ENCODE measurements around the gene SLCO2A1. TPM values are rescaled to one million over a fixed set of nuclear protein-coding genes. Genes with fewer than 3 reads are reported as not detected.

Gene SLCO2A1
- total and polyA plus RNA-seq, 2 donors (not counting 1 experiment from before 2014, with no cell fraction given): not detected

DNA sequence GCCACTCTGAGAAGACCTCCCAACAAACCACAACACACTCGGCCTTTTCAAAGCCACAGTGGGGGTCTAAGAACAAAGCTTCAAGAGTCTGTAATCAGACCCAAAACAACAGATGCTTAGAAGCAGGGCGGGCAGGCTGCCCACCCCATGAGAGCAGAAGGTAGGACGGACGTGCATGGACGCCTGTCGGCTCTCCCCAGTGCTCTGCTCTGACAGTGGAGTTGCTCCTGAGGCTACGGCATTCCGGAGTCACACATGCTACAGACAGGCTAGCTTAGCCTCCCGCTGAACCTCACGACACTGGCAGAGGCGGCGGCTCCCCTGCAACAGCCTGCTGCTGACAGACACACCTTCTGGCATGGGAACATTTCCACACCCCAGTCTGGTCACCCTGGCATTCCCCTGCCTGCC lies 33.5 kb downstream of the SLCO2A1 start:
- Histone ChIP-seq H3K9ac (ENCODE audit: low read length) (no peak overlapping the region), H3K4me2 (replicated peaks; ENCODE audit: low read depth, low read length, poor library complexity, severe bottlenecking) (no peak overlapping the region), H3K4me3 (ENCODE audit: control extremely low read depth in 1 of 5, extremely low read depth in 1 of 5, insufficient read depth in 1 of 5, low read depth in 2 of 5, low read length in 4 of 5) (no peak overlapping the region), H3K27ac (ENCODE audit: low read length in 2 of 2) (no peak overlapping the region), H3K9me3 (ENCODE audit: control extremely low read depth in 1 of 3, control insufficient read depth in 2 of 3, insufficient read depth in 1 of 3, low read length in 2 of 3) (peaks cover 0 to 2% (median 0%) of the 10 kb centered on the region in 3 donors), H3K36me3 (replicated peaks in 1 of 2; ENCODE audit: control extremely low read depth in 1 of 2, control insufficient read depth in 1 of 2, extremely low read depth in 1 of 2, insufficient read depth in 2 of 2, low read length in 1 of 2) (no peaks in the 10 kb centered on the region), H3K79me2 (ENCODE audit: control insufficient read depth, insufficient read depth, low read length) (no peaks in the 10 kb centered on the region), H2AFZ (ENCODE audit: insufficient read depth, low read depth, low read length, poor library complexity, severe bottlenecking) (no peak overlapping the region), H4K20me1 (ENCODE audit: control insufficient read depth, insufficient read depth, low read length, poor library complexity, severe bottlenecking) (no peaks in the 10 kb centered on the region), H3K4me1 (ENCODE audit: control insufficient read depth in 2 of 2, insufficient read depth in 2 of 2, low read length in 2 of 2) (no peaks in the 10 kb centered on the region), H3K27me3 (replicated peaks in 1 of 4; ENCODE audit: control extremely low read depth in 1 of 4, control insufficient read depth in 3 of 4, insufficient read depth in 4 of 4, low read length in 3 of 4) (peaks cover 0 to 3% (median 0%) of the 10 kb centered on the region in 4 experiments)
- ATAC-seq (ENCODE audit: low read depth): no peak
- Mint-ChIP-seq H3K27ac (no peak overlapping the region), H3K4me1 (no peaks in the 10 kb centered on the region), H3K9me3 (ENCODE audit: insufficient read depth) (no peaks in the 10 kb centered on the region), H3K4me3 (no peak overlapping the region), H3K27me3 (peaks cover 29% of the 10 kb centered on the region)
- 86% methylated on average over 12 of the region's 12 CpGs for WGBS (ENCODE audit: insufficient coverage)
- no peak for DNase-seq
- ChIA-PET POLR2A (no interaction called here), CTCF (no interaction called here)
- intact Hi-C loops (cut with micrococcal nuclease): no loop called here
- TF ChIP-seq EZH2 (IDR thresholded peaks at IDR 0.05; ENCODE audit: borderline replicate concordance, insufficient read depth, low read depth, low read length, poor library complexity, severe bottlenecking): no peak
- no peak for TF ChIP-seq CTCF (IDR thresholded peaks at IDR 0.05)

DNA sequence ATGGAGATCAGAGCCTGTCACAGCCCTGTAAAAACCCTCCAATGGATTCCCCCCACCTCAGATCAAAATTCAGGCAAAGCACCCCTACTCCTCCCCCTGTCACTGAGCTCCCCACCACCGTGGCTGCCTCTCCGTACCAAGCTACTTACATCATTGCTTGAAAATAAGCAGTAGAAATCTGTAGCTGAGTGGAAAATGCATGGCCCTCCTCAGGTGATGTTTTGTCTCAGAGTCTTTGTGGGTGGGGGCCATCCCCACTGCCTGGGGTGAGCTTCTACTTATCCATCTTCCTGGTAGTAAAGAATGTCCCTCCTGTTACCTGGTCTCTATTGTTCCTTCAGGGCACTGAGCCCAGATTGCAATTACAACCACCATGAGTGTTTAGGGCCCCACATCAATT lies 34.5 kb downstream of the SLCO2A1 start:
- Histone ChIP-seq H3K27me3 (replicated peaks in 1 of 4; ENCODE audit: control extremely low read depth in 1 of 4, control insufficient read depth in 3 of 4, insufficient read depth in 4 of 4, low read length in 3 of 4) (peaks cover 0 to 3% (median 0%) of the 10 kb centered on the region in 4 experiments), H3K27ac (ENCODE audit: low read length in 2 of 2) (no peak overlapping the region), H3K36me3 (replicated peaks in 1 of 2; ENCODE audit: control extremely low read depth in 1 of 2, control insufficient read depth in 1 of 2, extremely low read depth in 1 of 2, insufficient read depth in 2 of 2, low read length in 1 of 2) (no peaks in the 10 kb centered on the region), H3K79me2 (ENCODE audit: control insufficient read depth, insufficient read depth, low read length) (no peaks in the 10 kb centered on the region), H3K4me3 (ENCODE audit: control extremely low read depth in 1 of 5, extremely low read depth in 1 of 5, insufficient read depth in 1 of 5, low read depth in 2 of 5, low read length in 4 of 5) (no peak overlapping the region), H3K9me3 (ENCODE audit: control extremely low read depth in 1 of 3, control insufficient read depth in 2 of 3, insufficient read depth in 1 of 3, low read length in 2 of 3) (peaks cover 0 to 2% (median 0%) of the 10 kb centered on the region in 3 donors), H3K4me2 (replicated peaks; ENCODE audit: low read depth, low read length, poor library complexity, severe bottlenecking) (no peak overlapping the region), H3K9ac (ENCODE audit: low read length) (no peak overlapping the region), H2AFZ (ENCODE audit: insufficient read depth, low read depth, low read length, poor library complexity, severe bottlenecking) (no peak overlapping the region), H3K4me1 (ENCODE audit: control insufficient read depth in 2 of 2, insufficient read depth in 2 of 2, low read length in 2 of 2) (no peaks in the 10 kb centered on the region), H4K20me1 (ENCODE audit: control insufficient read depth, insufficient read depth, low read length, poor library complexity, severe bottlenecking) (no peaks in the 10 kb centered on the region)
- Mint-ChIP-seq H3K4me3 (no peak overlapping the region), H3K27me3 (peaks cover 29% of the 10 kb centered on the region), H3K27ac (no peak overlapping the region), H3K4me1 (no peaks in the 10 kb centered on the region), H3K9me3 (ENCODE audit: insufficient read depth) (no peaks in the 10 kb centered on the region)
- no peak for ATAC-seq (ENCODE audit: low read depth)
- TF ChIP-seq EZH2 (IDR thresholded peaks at IDR 0.05; ENCODE audit: borderline replicate concordance, insufficient read depth, low read depth, low read length, poor library complexity, severe bottlenecking): no peak
- no peak for TF ChIP-seq CTCF (IDR thresholded peaks at IDR 0.05)
- intact Hi-C loops (cut with micrococcal nuclease): no loop called here
- DNase-seq: no peak
- 63% methylated on average over 2 of the region's 2 CpGs for WGBS (ENCODE audit: insufficient coverage)
- CTCF ChIA-PET: interaction anchor here (0.6 kb wide), 1 partner anchor 9 kb away, joined by 3 read pairs; no protein-coding TSS in a partner anchor
- POLR2A ChIA-PET: no interaction called here
